Body of pancreas (tissue), 4 donors: ENCODE results near the gene MUC5B.

Experiments
- POLR2A ChIP-seq, 3 donors: fragments of 450-650 bp; IDR thresholded peaks; one replicate each; pipeline ENCODE4 v1.6.1; 2016; ENCODE audit warnings: antibody characterized with exemption in 3 of 3, mild to moderate bottlenecking in 2 of 3
- TF ChIP-seq, protein P1 (sequence below), 7 experiments: fragments of 450-650 bp in 4 of 7; fragments of 200-600 bp in 3 of 7; sonication (generic) in 3 of 7; IDR thresholded peaks; one replicate each; pipeline ENCODE4 v1.5.1; 2016 to 2019; ENCODE audit warnings: antibody characterized with exemption in 7 of 7

DNA sequence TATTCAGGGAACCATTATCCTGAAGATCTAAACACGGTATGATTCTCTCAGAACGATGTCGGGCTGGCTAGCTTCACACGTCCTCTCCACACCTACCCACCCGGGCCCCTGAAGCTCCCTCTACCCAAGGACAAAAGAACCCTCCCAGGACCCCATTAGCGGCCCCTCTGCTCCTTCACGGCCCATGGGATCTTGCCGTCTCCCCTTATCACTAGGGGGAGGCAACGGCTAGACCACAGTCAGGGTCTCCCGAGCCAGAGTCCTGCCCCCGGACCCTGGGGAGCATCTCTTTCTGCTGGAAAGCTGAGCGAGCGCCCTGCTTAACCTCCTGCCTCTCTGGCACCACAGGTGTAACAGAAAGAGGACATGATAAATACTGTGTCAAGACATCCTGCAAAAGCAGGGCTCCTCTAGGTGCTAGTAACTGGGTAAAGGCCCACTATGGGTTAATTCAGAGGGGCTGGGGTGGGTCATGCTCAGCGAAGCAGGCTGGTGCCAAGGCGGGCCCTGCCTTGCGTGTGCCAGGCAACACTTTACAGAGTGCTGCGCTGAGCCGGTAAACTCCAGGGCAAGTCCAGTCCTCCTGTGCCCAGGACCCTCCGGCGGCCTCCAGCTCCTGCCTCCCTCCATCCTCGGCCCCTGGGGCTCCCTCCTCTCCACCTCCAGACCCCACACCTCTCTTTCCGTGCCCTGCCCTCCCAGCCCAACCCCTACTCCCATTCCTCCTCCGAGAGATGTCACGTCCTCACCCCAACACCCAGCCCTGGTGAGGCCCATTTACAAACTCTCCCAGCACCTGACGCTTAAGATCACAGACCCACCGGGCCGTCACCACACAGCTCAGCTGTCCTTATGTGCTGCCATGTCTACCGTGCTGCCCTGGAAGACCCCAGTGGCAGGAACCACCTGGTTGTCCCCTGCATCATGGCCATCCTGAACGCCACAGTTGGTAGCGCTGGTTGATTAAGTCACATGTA, 83.6 kb downstream of the MUC5B start:
- TF ChIP-seq POLR2A (IDR thresholded peaks at IDR 0.05) = no peak
- TF ChIP-seq, protein P1, sequence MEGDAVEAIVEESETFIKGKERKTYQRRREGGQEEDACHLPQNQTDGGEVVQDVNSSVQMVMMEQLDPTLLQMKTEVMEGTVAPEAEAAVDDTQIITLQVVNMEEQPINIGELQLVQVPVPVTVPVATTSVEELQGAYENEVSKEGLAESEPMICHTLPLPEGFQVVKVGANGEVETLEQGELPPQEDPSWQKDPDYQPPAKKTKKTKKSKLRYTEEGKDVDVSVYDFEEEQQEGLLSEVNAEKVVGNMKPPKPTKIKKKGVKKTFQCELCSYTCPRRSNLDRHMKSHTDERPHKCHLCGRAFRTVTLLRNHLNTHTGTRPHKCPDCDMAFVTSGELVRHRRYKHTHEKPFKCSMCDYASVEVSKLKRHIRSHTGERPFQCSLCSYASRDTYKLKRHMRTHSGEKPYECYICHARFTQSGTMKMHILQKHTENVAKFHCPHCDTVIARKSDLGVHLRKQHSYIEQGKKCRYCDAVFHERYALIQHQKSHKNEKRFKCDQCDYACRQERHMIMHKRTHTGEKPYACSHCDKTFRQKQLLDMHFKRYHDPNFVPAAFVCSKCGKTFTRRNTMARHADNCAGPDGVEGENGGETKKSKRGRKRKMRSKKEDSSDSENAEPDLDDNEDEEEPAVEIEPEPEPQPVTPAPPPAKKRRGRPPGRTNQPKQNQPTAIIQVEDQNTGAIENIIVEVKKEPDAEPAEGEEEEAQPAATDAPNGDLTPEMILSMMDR (IDR thresholded peaks at IDR 0.05) = no peak
